GM21526 (cell line): Measurements from ENCODE around the gene CPN2.

Experiments
- ATAC-seq: cut with Tn5 transposase; IDR thresholded peaks from one replicate; pipeline ENCODE4 v1.9.1; 2021; ENCODE audit warnings: moderate library complexity; ENCODE audit not compliant: unreplicated experiment, low FRiP score

CPN2 gene

GRCh38 chr3:194351080-194351672 lies at the start of gene CPN2:
Gene CPN2, minus strand, starts transcription at chr3:194351328. Its CDS starts 8,626 bp downstream, at chr3:194342702.
- no peak for ATAC-seq

GRCh38 chr3:194399874-194400411 lies 48.8 kb upstream of the CPN2 start:
- no peak for ATAC-seq

GRCh38 chr3:194399166-194399565 lies 48.0 kb upstream of the CPN2 start, which contains the start of gene GP5:
Gene GP5, minus strand, starts transcription at chr3:194399266. Its CDS starts 984 bp downstream, at chr3:194398282.
- ATAC-seq, result no peak

- ATAC-seq, result no peak
These were observed 46.7 kb upstream of the CPN2 start for GRCh38 chr3:194397757-194398312.

GRCh38 chr3:194396859-194397756 lies 46.0 kb upstream of the CPN2 start:
- no peak for ATAC-seq

- no peak for ATAC-seq
These were observed 45.4 kb upstream of the CPN2 start for GRCh38 chr3:194396539-194396858.

- ATAC-seq, result no peak
These were observed 44.8 kb upstream of the CPN2 start for GRCh38 chr3:194395778-194396538.

- no peak for ATAC-seq
These were observed 44.1 kb upstream of the CPN2 start for GRCh38 chr3:194395212-194395611.

- no peak for ATAC-seq
These were observed 41.4 kb upstream of the CPN2 start for GRCh38 chr3:194392576-194392975.

GRCh38 chr3:194390835-194391234 lies 39.7 kb upstream of the CPN2 start:
- ATAC-seq, result no peak

- ATAC-seq, result no peak
These were observed 38.1 kb upstream of the CPN2 start for GRCh38 chr3:194389269-194389668.

GRCh38 chr3:194387926-194388418 lies 36.8 kb upstream of the CPN2 start:
- ATAC-seq, result no peak

GRCh38 chr3:194387276-194387675 lies 36.1 kb upstream of the CPN2 start:
- no peak for ATAC-seq

GRCh38 chr3:194386648-194387047 lies 35.5 kb upstream of the CPN2 start:
- ATAC-seq, result no peak

GRCh38 chr3:194386066-194386465 lies 34.9 kb upstream of the CPN2 start:
- ATAC-seq, result no peak

GRCh38 chr3:194384569-194385001 lies 33.5 kb upstream of the CPN2 start:
- no peak for ATAC-seq

GRCh38 chr3:194384156-194384555 lies 33.0 kb upstream of the CPN2 start:
- ATAC-seq, result no peak

- no peak for ATAC-seq
These were observed 32.3 kb upstream of the CPN2 start for GRCh38 chr3:194383276-194383940.

GRCh38 chr3:194382892-194383223 lies 31.7 kb upstream of the CPN2 start:
- ATAC-seq, result no peak
